BE2C (cell line): ENCODE results near the gene KCTD17.

Source experiments
- DNase-seq: peaks from one replicate; pipeline ENCODE4 v3.0.0-alpha.2; 2020
- H3K27me3 ChIP-seq: fragments of 250-450 bp; sonication (Bioruptor Pico); 2 replicates; pipeline ENCODE4 v1.5.1; 2020; ENCODE audit warnings: mild to moderate bottlenecking
- H3K36me3 ChIP-seq: fragments of 250-450 bp; sonication (Bioruptor Pico); 2 replicates; pipeline ENCODE4 v1.5.1; 2020; ENCODE audit warnings: mild to moderate bottlenecking
- H3K4me1 ChIP-seq: fragments of 250-450 bp; sonication (Bioruptor Pico); 2 replicates; pipeline ENCODE4 v1.5.1; 2020
- H3K4me3 ChIP-seq: 2 replicates; pipeline ENCODE4 v1.5.1; 2011; ENCODE audit warnings: low read depth, low read length
- H3K9me3 ChIP-seq: fragments of 250-450 bp; sonication (Bioruptor Pico); 2 replicates; pipeline ENCODE4 v1.5.1; 2020
- TF ChIP-seq, protein P1 (sequence below): IDR thresholded peaks from 2 replicates; pipeline ENCODE4 v1.5.1; 2012; ENCODE audit warnings: mild to moderate bottlenecking, low read depth, low read length

KCTD17 gene

DNA sequence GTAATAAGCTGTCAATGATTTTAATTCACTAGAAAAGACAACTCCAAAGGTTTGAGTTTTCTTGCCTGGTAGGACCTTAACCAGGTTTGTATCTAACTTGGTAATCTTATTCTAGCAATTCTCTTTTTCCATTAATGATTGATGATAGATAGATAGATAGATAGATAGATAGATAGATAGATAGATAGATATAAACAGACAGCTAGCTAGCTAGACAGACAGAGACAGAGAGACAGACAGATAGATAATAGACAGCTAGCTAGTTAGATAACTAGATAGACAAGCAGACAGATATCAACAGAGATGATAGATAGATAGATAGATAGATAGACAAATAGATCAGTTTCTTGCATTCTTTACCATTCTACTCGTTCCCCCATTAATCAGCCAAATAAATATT lies 42.7 kb downstream of the KCTD17 start:
- Histone ChIP-seq H3K27me3 (no peaks in the 10 kb centered on the region), H3K36me3 (no peaks in the 10 kb centered on the region), H3K9me3 (no peaks in the 10 kb centered on the region), H3K4me3 (no peak overlapping the region), H3K4me1 (no peaks in the 10 kb centered on the region)
- TF ChIP-seq, protein P1, sequence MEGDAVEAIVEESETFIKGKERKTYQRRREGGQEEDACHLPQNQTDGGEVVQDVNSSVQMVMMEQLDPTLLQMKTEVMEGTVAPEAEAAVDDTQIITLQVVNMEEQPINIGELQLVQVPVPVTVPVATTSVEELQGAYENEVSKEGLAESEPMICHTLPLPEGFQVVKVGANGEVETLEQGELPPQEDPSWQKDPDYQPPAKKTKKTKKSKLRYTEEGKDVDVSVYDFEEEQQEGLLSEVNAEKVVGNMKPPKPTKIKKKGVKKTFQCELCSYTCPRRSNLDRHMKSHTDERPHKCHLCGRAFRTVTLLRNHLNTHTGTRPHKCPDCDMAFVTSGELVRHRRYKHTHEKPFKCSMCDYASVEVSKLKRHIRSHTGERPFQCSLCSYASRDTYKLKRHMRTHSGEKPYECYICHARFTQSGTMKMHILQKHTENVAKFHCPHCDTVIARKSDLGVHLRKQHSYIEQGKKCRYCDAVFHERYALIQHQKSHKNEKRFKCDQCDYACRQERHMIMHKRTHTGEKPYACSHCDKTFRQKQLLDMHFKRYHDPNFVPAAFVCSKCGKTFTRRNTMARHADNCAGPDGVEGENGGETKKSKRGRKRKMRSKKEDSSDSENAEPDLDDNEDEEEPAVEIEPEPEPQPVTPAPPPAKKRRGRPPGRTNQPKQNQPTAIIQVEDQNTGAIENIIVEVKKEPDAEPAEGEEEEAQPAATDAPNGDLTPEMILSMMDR: no peak
- DNase-seq: no peak

DNA sequence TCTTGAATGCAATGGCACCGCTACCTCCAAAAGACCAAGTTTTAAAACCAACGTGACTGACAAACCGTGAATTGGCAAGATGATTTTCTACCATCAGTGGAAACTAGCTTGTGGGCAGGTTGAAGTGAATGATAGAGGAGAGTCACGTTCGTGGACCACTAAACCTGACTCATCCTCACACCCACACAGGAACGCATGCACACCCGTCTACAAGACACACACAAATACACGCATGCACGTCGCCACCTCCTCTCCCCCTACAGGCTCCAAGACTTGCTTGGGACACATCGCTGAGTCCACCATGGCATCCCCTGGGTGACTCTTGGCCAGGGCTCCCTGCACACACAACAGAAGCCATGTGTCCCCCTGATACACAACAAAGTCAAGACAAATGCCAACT lies 43.6 kb downstream of the KCTD17 start:
- H3K9me3 ChIP-seq: no peaks in the 10 kb centered on the region
- H3K4me1 ChIP-seq: no peaks in the 10 kb centered on the region
- H3K36me3 ChIP-seq: no peaks in the 10 kb centered on the region
- no peak overlapping the region for H3K4me3 ChIP-seq
- no peaks in the 10 kb centered on the region for H3K27me3 ChIP-seq
- TF ChIP-seq, protein P1: no peak
- no peak for DNase-seq

DNA sequence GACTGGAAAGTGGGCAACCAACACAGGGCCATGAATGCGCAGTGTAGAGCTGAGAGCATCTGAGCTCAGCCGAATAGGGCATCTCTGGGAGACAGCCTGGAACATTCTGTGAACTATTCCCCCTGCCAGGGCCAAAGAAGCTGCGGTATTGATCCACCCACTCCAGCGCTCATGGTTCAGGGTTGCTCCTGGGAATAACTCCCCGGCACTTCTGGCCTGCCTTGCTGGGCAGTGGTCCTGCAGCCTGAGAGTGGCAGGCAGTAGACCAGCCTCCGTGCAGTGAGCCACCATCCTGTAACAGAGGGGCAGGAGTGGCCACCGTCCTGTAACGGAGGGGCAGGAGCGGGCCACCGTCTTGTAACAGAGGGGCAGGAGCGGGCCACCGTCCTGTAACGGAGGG lies 45.8 kb downstream of the KCTD17 start:
- TF ChIP-seq, protein P1: no peak
- DNase-seq: no peak

DNA sequence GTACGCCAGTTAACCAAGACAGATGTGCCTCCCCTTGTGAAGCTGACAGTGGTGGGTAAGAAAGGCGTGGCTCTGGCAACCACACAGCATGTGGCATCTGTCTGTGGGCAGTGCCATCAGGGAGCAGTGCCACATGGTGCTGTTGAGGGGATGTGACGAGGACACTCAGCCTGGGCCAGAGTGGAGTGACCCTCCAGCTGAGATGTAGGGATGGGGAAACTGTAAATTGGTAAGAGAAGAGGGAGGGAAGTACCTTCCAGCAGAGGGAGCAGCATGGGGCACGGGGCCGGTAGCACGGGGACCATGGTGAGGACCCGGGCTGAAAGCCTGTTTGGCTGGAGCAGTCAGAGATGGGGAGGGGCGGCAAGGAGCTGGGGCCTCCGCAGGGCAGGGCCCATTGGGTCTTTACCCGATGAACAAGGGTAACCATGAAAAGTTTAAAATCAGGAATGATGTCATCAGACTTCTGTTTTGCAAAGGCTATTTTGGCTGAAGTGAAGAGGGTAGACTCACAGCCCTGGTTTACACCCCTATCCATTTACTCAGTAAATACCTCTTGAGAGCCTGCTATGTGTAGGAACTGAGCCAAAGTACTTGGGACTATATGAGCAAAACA lies 47.5 kb downstream of the KCTD17 start:
- Histone ChIP-seq H3K9me3 (no peaks in the 10 kb centered on the region), H3K27me3 (no peaks in the 10 kb centered on the region), H3K4me3 (no peak overlapping the region), H3K36me3 (no peaks in the 10 kb centered on the region), H3K4me1 (0 out of 2 replicates have a peak, but pooled peaks cover 3% of the 10 kb centered on the region)
- no peak for DNase-seq
- TF ChIP-seq, protein P1: peak; percentile 24; the same call in 1 of the 2 replicates

More for the DNA sequence above, 45.8 kb downstream of the KCTD17 start:
- Histone ChIP-seq H3K9me3 (no peaks in the 10 kb centered on the region), H3K4me1 (no peaks in the 10 kb centered on the region), H3K4me3 (no peak overlapping the region), H3K27me3 (no peaks in the 10 kb centered on the region), H3K36me3 (no peaks in the 10 kb centered on the region)

GRCh38 chr22:37100589-37101127 lies 49.1 kb downstream of the KCTD17 start:
- Histone ChIP-seq H3K9me3 (no peaks in the 10 kb centered on the region), H3K4me3 (no peak overlapping the region), H3K27me3 (no peaks in the 10 kb centered on the region), H3K36me3 (no peaks in the 10 kb centered on the region), H3K4me1 (0 out of 2 replicates have a peak, but pooled peaks cover 3% of the 10 kb centered on the region)
- no peak for DNase-seq
- TF ChIP-seq, protein P1: no peak

DNA sequence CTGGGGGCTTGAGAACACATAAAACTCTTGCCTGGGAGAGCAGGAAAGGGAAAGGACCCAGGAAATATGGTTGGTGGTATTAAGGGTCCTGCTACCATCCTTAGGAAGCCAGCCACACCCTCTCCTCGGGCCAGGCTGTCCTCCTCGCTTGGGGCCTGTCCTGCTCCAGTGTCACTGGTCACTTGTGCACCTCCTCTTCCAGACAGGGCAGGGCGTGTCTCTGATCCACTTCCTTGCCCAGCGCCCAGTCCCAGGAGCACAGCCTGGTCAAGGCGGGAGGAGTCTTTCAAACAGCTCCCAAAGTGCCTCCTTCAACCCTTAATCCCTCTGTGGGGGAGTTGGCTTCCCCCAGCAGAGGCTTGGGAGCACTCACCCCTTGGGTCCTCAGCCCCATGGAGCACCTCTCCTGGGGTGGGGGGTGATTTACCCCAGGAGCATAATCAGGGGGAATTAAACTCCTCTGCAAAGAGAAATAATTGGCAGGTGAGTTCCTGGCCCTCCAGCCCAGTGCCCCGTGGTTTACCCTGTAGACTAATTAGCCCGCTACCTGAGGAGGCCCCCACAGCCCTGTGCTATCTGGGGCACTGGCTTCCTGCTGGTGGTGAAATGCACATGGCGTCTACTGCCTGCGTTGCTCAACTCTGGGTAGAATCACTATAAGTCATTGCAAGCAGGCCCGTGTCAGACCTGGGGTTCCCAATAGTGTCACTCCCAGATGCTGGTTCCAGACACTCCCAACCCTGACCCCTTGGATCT lies 49.9 kb downstream of the KCTD17 start:
- DNase-seq: no peak
- Histone ChIP-seq H3K4me1 (0 out of 2 replicates have a peak, but pooled peaks cover 3% of the 10 kb centered on the region), H3K27me3 (no peaks in the 10 kb centered on the region), H3K4me3 (no peak overlapping the region), H3K36me3 (no peaks in the 10 kb centered on the region), H3K9me3 (no peaks in the 10 kb centered on the region)
- TF ChIP-seq, protein P1: no peak
